HG03575 (cell line): ENCODE measurements around the gene SEC61A1.

Source experiments
- ATAC-seq: cut with Tn5 transposase; IDR thresholded peaks from one replicate; pipeline ENCODE4 v1.9.1; 2021; ENCODE audit not compliant: unreplicated experiment, insufficient number of reproducible peaks, low FRiP score; ENCODE audit errors: extremely low read depth

Gene SEC61A1

DNA sequence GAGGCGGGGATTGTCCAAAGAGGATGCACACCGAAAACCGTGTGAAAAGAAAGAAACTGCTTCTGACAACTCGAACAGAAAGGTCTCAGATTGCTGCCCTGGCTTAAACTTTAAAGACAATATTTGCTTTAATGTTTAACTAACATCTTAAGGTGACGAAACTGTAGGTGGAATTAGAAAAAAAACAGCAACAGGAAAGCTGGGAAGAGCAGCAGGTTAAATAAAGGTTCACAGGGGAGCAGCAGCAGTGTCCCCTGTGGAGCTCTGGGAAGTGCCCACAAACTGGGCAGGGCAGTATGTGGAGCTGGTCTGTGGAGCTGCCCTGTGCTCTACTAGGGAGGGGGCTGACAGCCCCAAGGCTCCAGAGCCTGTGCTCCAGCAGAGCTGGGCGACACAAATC, 46.0 kb downstream of the SEC61A1 start:
- ATAC-seq: no peak

DNA sequence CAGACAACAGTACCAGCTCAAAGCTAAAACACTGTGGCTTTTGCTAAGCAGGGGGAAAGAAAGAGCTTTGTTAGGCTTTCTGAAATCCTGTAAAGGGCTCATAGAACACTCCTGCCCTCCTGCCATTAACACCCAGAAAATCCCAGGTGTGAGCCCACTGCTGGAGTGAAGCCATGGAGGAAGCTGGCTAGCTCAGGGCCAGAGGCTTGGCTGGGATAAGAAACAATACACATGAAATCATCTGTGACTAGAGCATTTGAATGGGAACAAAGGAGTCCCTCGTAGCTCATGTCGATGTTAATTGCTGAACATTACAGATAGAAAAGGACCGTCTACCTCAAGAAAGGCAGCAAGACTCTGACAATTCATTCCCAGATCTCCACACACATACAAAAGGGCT, 47.9 kb downstream of the SEC61A1 start:
- no peak for ATAC-seq

- ATAC-seq: no peak
These were observed 48.4 kb downstream of the SEC61A1 start for GRCh38 chr3:128100638-128101037.

GRCh38 chr3:128103136-128103676, 51.0 kb downstream of the SEC61A1 start:
- ATAC-seq: no peak

DNA sequence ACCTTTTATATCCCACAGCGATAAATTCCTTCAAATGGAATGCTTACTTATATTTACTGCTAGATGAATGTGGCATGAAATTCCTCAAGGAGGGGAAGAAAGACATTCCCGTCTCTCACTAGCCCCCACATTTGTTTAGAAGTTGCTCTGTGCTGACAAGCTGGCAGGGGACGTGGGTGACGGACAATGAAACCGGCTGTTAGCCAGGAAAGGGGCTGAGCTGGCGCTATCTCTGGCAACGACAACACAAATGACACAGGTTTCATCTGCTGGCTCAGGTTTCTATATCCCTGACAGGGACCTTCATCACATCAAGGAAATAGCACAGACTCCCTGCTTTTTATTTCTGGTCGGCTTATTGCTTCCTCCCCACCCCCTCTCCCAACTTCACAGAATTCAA, 55.6 kb downstream of the SEC61A1 start:
- no peak for ATAC-seq

GRCh38 chr3:128111147-128111546, 58.9 kb downstream of the SEC61A1 start:
- no peak for ATAC-seq

DNA sequence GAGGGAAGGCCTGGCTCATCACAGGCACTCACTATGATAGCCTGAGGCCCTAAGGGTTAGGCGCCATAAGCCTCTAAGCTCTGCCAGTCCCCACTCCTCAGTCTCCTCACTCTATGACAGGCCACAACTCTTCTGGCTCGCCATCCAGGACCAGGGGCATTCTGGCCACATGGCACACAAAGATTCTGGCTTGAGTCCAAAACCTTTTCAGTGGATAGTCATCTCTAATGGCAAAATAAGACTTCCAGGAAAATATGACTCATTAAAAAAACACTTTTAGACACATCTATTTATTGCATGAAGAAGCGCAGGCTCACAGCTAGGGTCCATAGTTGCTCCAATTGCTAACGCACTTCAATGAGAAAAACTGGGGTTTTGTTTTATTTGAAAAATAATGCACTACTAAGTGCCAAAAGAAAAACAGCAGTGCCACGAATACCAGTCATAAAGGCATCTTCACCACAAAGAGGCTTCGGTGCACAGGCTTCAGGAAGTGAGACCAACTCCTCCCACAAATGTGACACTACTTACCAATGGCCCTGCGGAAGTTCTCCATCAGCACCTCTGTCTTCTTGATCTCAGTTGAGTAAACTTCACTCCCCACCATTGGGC, 60.2 kb downstream of the SEC61A1 start:
- ATAC-seq: no peak

GRCh38 chr3:128113817-128114794, 61.9 kb downstream of the SEC61A1 start:
- no peak for ATAC-seq
